Prostate gland (tissue), 2 donors: ENCODE measurements around the gene NTNG1. TPM values are rescaled to one million over a fixed set of nuclear protein-coding genes. Genes with fewer than 3 reads are reported as not detected.

ENCODE experiments used
- DNase-seq: peaks from one replicate; pipeline ENCODE4 v3.0.0-alpha.2; 2019; ENCODE audit warnings: low spot score
- H3K27ac ChIP-seq, 2 donors: fragments of 200-600 bp; sonication (generic); 2 replicates each; pipeline ENCODE4 v1.5.1; 2017 to 2019
- H3K27me3 ChIP-seq: fragments of 200-600 bp; sonication (generic); replicated peaks from 2 replicates; pipeline ENCODE4 v1.5.1; 2019; ENCODE audit not compliant: insufficient read depth
- H3K36me3 ChIP-seq, 2 donors: fragments of 200-600 bp; sonication (generic); 1 replicate in 1 of 2; 2 replicates in 1 of 2; pipeline versions ENCODE4 v1.5.1 to v1.8.1; 2017 to 2019
- H3K4me1 ChIP-seq: fragments of 200-600 bp; sonication (generic); replicated peaks from 2 replicates; pipeline ENCODE4 v1.5.1; 2019
- H3K4me3 ChIP-seq, 2 donors: fragments of 200-600 bp; sonication (generic); 2 replicates each; pipeline ENCODE4 v1.5.1; 2017 to 2019
- H3K9me3 ChIP-seq: fragments of 200-600 bp; sonication (generic); 2 replicates; pipeline ENCODE4 v1.5.1; 2017
- CTCF ChIP-seq, 4 experiments: fragments of 200-600 bp in 2 of 4; fragments of 450-650 bp in 2 of 4; sonication (generic) in 2 of 4; IDR thresholded peaks; 1 replicate in 3 of 4; 2 replicates in 1 of 4; pipeline ENCODE4 v1.5.1; 2016 to 2019; ENCODE audit warnings: antibody characterized with exemption in 4 of 4, mild to moderate bottlenecking in 2 of 4, moderate library complexity in 2 of 4
- POLR2A ChIP-seq: fragments of 450-650 bp; IDR thresholded peaks from one replicate; pipeline ENCODE4 v1.6.1; 2016; ENCODE audit warnings: antibody characterized with exemption, mild to moderate bottlenecking
- POLR2AphosphoS5 ChIP-seq: sonication (generic); formaldehyde crosslinking; IDR thresholded peaks from one replicate; pipeline ENCODE4 v1.6.1; 2017; ENCODE audit warnings: antibody characterized with exemption
- WGBS: methylation state at CpG from one replicate; pipeline ENCODE4 v1.1.5; 2018; 5-methylcytosine and 5-hydroxymethylcytosine counted together
- intact Hi-C: fragments of 100-400 bp; cut with DNase I; formaldehyde crosslinking; loops from one replicate; pipeline ENCODE4 v1.14.2; 2022
- total RNA-seq, 2 donors: library from RNA; depleted of rRNA; stranded (reverse); fragments of >200 nt; gene quantifications; one replicate each; pipeline ENCODE4 v1.1.0, GENCODE V29; 2016

The NTNG1 gene
- total RNA-seq, 2 donors from 2014 or later, result 2.6 to 5.1 TPM

- no peak for DNase-seq
- H3K27me3 ChIP-seq, result no peaks in the 10 kb centered on the region
- TF ChIP-seq POLR2AphosphoS5, result no peak
- TF ChIP-seq POLR2A, result no peak
- no peak for TF ChIP-seq CTCF (IDR thresholded peaks at IDR 0.05)
- WGBS, result 85% methylated on average over 1 of the region's 1 CpG
- H3K4me1 ChIP-seq, result no peaks in the 10 kb centered on the region
- H3K9me3 ChIP-seq, result no peaks in the 10 kb centered on the region
- intact Hi-C loops, result no loop called here
- H3K36me3 ChIP-seq, result no peaks in the 10 kb centered on the region
- H3K4me3 ChIP-seq, result no peak overlapping the region
- no peak overlapping the region for H3K27ac ChIP-seq
Observed at GRCh38 chr1:107225706-107226105, 84.9 kb downstream of the NTNG1 start.

DNA sequence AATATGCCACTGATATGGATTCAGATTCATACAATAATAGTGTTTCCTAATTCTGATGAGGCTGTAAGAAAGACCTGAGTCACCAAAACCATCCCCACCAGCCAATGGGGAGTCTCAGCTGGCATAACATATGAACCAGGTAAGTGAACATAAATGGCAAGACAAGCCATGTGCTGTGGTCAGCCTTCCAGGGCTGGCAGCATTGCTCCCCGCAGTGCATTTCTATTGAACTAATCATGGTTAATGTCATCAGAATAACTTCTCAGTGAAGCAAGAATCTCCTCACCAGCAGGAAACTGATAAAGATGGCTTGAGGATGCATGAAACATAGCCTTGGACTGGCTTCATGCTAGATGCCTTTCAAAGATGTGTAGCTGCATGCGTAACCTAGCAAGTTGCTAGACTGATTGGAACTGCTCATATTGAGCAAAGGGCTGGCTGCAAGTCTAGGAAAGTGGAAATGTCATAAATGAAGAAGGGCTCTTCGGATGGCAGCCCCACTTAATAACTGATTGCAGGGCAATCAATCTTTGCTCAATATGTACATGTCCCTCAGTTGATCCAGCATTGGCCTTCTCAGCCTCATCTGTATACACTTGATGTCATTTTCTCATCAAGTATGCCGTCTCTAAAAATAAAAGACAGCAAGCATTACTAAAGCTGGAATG is 88.0 kb downstream of the NTNG1 start:
- Histone ChIP-seq H3K9me3 (no peaks in the 10 kb centered on the region), H3K4me1 (no peaks in the 10 kb centered on the region), H3K27me3 (no peaks in the 10 kb centered on the region), H3K36me3 (no peaks in the 10 kb centered on the region), H3K27ac (no peak overlapping the region), H3K4me3 (no peak overlapping the region)
- 94% methylated on average over 4 of the region's 4 CpGs for WGBS
- TF ChIP-seq POLR2A, result no peak
- no peak for TF ChIP-seq CTCF (IDR thresholded peaks at IDR 0.05)
- TF ChIP-seq POLR2AphosphoS5, result no peak
- intact Hi-C loops, result no loop called here
- no peak for DNase-seq

DNA sequence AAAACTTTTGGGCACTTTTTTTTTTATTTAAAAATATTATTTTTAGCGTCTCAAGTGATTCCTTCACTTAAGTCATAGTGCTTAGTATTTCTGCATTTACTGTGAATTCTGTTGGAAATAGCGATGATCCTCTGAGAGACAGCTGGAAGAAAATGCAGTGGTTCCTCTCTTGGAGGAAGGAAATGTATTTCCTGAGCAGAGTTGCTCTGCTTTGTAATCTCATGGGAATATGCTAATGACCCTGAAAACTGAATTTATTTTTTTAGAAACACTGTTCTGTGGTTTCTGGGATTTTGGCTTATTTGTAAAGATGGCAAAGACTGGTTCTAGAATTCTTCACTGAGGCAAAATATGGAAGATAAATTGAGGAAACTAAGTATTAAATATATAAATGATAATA is 88.9 kb downstream of the NTNG1 start:
- no peaks in the 10 kb centered on the region for H3K9me3 ChIP-seq
- intact Hi-C loops, result no loop called here
- WGBS, result 88% methylated on average over 2 of the region's 2 CpGs
- H3K4me1 ChIP-seq, result no peaks in the 10 kb centered on the region
- no peak for TF ChIP-seq CTCF (IDR thresholded peaks at IDR 0.05)
- no peak for TF ChIP-seq POLR2AphosphoS5
- no peak for TF ChIP-seq POLR2A
- no peak overlapping the region for H3K4me3 ChIP-seq
- no peak for DNase-seq
- no peak overlapping the region for H3K27ac ChIP-seq
- H3K36me3 ChIP-seq, result no peaks in the 10 kb centered on the region
- no peaks in the 10 kb centered on the region for H3K27me3 ChIP-seq

DNA sequence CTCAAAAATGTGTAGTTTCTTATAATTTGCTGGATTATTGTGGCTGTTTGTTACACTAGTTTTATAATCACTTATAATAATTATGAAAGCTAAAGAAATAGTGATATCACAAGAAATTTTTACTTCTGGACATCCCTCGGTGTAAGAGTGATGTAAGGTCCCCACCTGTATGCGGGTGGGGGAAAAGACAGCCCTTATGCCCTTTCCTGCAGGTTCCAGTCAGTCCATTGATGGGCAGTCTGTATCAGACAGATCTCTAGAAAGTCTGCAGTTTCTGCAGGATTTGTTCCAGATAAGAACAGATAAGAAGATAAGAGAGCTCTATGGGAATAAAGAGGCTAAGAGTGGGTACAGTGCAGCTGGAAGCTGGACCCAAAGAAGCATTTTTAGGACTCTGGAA is 89.3 kb downstream of the NTNG1 start:
- Histone ChIP-seq H3K27ac (no peak overlapping the region), H3K27me3 (no peaks in the 10 kb centered on the region), H3K4me1 (no peaks in the 10 kb centered on the region), H3K9me3 (no peaks in the 10 kb centered on the region), H3K36me3 (no peaks in the 10 kb centered on the region), H3K4me3 (no peak overlapping the region)
- intact Hi-C loops, result no loop called here
- 93% methylated on average over 2 of the region's 2 CpGs for WGBS
- TF ChIP-seq CTCF (IDR thresholded peaks at IDR 0.05), result no peak
- TF ChIP-seq POLR2AphosphoS5, result no peak
- TF ChIP-seq POLR2A, result no peak
- DNase-seq, result no peak

GRCh38 chr1:107231291-107231690 is 90.5 kb downstream of the NTNG1 start:
- intact Hi-C loops, result no loop called here
- Histone ChIP-seq H3K4me1 (no peaks in the 10 kb centered on the region), H3K4me3 (no peak overlapping the region), H3K9me3 (no peaks in the 10 kb centered on the region), H3K27me3 (no peaks in the 10 kb centered on the region), H3K36me3 (no peaks in the 10 kb centered on the region), H3K27ac (no peak overlapping the region)
- WGBS, result 86% methylated on average over 2 of the region's 2 CpGs
- no peak for TF ChIP-seq POLR2AphosphoS5
- TF ChIP-seq CTCF (IDR thresholded peaks at IDR 0.05), result no peak
- no peak for TF ChIP-seq POLR2A
- no peak for DNase-seq
